GM23338 (cell line): Measurements from ENCODE around the gene ILK. TPM values are rescaled to one million over a fixed set of nuclear protein-coding genes. Genes with fewer than 3 reads are reported as not detected.

Experiments
- ATAC-seq: fragments of 200-7000 bp; cut with Tn5 transposase; 3 replicates; pipeline ENCODE4 v1.9.1; 2020
- DNase-seq: peaks from one replicate; pipeline ENCODE4 v3.0.0-alpha.2; 2015; ENCODE audit warnings: low spot score
- H2AFZ ChIP-seq: fragments of 200-600 bp; sonication (generic); 2 replicates; pipeline ENCODE4 v1.8.0; 2016; ENCODE audit warnings: antibody characterized with exemption, mild to moderate bottlenecking, moderate library complexity
- H3F3A ChIP-seq: fragments of 200-600 bp; sonication (generic); replicated peaks from 2 replicates; pipeline ENCODE4 v1.8.0; 2017; ENCODE audit warnings: antibody characterized with exemption, mixed run types, low read depth
- H3K27ac ChIP-seq: fragments of 200-600 bp; sonication (generic); 2 replicates; pipeline ENCODE4 v1.6.1; 2016; ENCODE audit warnings: low read depth
- H3K27me3 ChIP-seq: fragments of 200-600 bp; sonication (generic); 2 replicates; pipeline ENCODE4 v1.8.0; 2016; ENCODE audit warnings: mild to moderate bottlenecking, mixed run types, moderate library complexity; ENCODE audit not compliant: insufficient read depth
- H3K36me3 ChIP-seq: fragments of 200-600 bp; sonication (generic); 2 replicates; pipeline ENCODE4 v1.8.0; 2016; ENCODE audit warnings: mild to moderate bottlenecking; ENCODE audit not compliant: insufficient read depth
- H3K4me1 ChIP-seq: fragments of 200-600 bp; sonication (generic); 2 replicates; pipeline ENCODE4 v1.8.0; 2016; ENCODE audit warnings: mild to moderate bottlenecking, moderate library complexity; ENCODE audit not compliant: insufficient read depth
- H3K4me2 ChIP-seq: fragments of 200-600 bp; sonication (generic); 2 replicates; pipeline ENCODE4 v1.7.1; 2017; ENCODE audit warnings: mixed run types
- H3K4me3 ChIP-seq: fragments of 200-600 bp; sonication (generic); 2 replicates; pipeline ENCODE4 v1.6.1; 2016; ENCODE audit warnings: mixed run types
- H3K79me2 ChIP-seq: fragments of 200-600 bp; sonication (generic); replicated peaks from 2 replicates; pipeline ENCODE4 v1.8.0; 2017; ENCODE audit warnings: mild to moderate bottlenecking; ENCODE audit not compliant: insufficient read depth
- H3K9me2 ChIP-seq: fragments of 200-600 bp; sonication (generic); 2 replicates; pipeline ENCODE4 v1.8.0; 2017; ENCODE audit not compliant: insufficient read depth
- H4K20me1 ChIP-seq: fragments of 200-600 bp; sonication (generic); replicated peaks from 2 replicates; pipeline ENCODE4 v1.8.0; 2017; ENCODE audit warnings: mild to moderate bottlenecking; ENCODE audit not compliant: insufficient read depth
- H3K27ac Mint-ChIP-seq: 2 replicates; pipeline ENCODE4 v1.8.0; 2020; ENCODE audit warnings: inconsistent platforms, mild to moderate bottlenecking, moderate library complexity, mixed read lengths
- H3K27me3 Mint-ChIP-seq: 3 replicates; pipeline ENCODE4 v1.8.0; 2022; ENCODE audit warnings: low read depth, mild to moderate bottlenecking, moderate library complexity, mixed read lengths, inconsistent platforms; ENCODE audit not compliant: insufficient read depth, poor library complexity
- H3K36me3 Mint-ChIP-seq: 3 replicates; pipeline ENCODE4 v1.8.0; 2021; ENCODE audit warnings: low read depth, mild to moderate bottlenecking, inconsistent platforms, moderate library complexity, mixed read lengths
- H3K4me1 Mint-ChIP-seq: 3 replicates; pipeline ENCODE4 v1.8.0; 2020; ENCODE audit warnings: mild to moderate bottlenecking, inconsistent platforms, mixed read lengths
- H3K4me3 Mint-ChIP-seq: 3 replicates; pipeline ENCODE4 v1.8.0; 2021; ENCODE audit warnings: moderate library complexity, mild to moderate bottlenecking, inconsistent platforms, mixed read lengths
- H3K9me3 Mint-ChIP-seq: 3 replicates; pipeline ENCODE4 v1.8.0; 2020; ENCODE audit warnings: moderate library complexity, mild to moderate bottlenecking, inconsistent platforms, mixed read lengths
- CREB1 ChIP-seq: fragments of 250-450 bp; sonication (Bioruptor Pico); IDR thresholded peaks from 2 replicates; pipeline ENCODE4 v1.5.0; 2020; ENCODE audit warnings: low read depth, mild to moderate bottlenecking, moderate library complexity
- EZH2 ChIP-seq: fragments of 200-600 bp; sonication (generic); IDR thresholded peaks from one replicate; pipeline ENCODE4 v1.8.0; 2017; ENCODE audit warnings: antibody characterized with exemption, mild to moderate bottlenecking, low read depth; ENCODE audit not compliant: unreplicated experiment
- EZH2phosphoT487 ChIP-seq: fragments of 200-600 bp; sonication (generic); IDR thresholded peaks from one replicate; pipeline ENCODE4 v1.8.1; 2018; ENCODE audit warnings: antibody characterized with exemption; ENCODE audit not compliant: unreplicated experiment
- JUNB ChIP-seq: IDR thresholded peaks from one replicate; pipeline ENCODE4 v1.6.1; 2016; ENCODE audit warnings: antibody characterized with exemption; ENCODE audit not compliant: unreplicated experiment
- NANOG ChIP-seq: IDR thresholded peaks from 2 replicates; pipeline ENCODE4 v1.6.1; 2016; ENCODE audit warnings: antibody characterized with exemption, borderline replicate concordance
- POLR2AphosphoS5 ChIP-seq: IDR thresholded peaks from 2 replicates; pipeline ENCODE4 v1.6.1; 2016; ENCODE audit warnings: antibody characterized with exemption, low read depth
- STAT1 ChIP-seq: IDR thresholded peaks from one replicate; pipeline ENCODE4 v1.6.1; 2016; ENCODE audit warnings: antibody characterized with exemption; ENCODE audit not compliant: unreplicated experiment
- ZNF114 ChIP-seq: fragments of 250-450 bp; sonication (Bioruptor Pico); IDR thresholded peaks from 2 replicates; pipeline ENCODE4 v1.5.0; 2020; ENCODE audit warnings: mild to moderate bottlenecking, moderate library complexity
- ZNF331 ChIP-seq: fragments of 250-450 bp; sonication (Bioruptor Pico); IDR thresholded peaks from 2 replicates; pipeline ENCODE4 v1.5.0; 2020; ENCODE audit warnings: low read depth, mild to moderate bottlenecking, moderate library complexity
- polyA plus RNA-seq: library from polyadenylated mRNA; unstranded; fragments of >200 nt; fragmentation: Nextera tagmentation; extraction: Ambion mirVana; gene quantifications from 2 replicates; pipeline ENCODE4 v1.2.1, GENCODE V29; 2016
- total RNA-seq: library from RNA; depleted of rRNA; stranded (reverse); fragments of >200 nt; shearing (Covaris generic); gene quantifications from 2 replicates; pipeline ENCODE4 v1.2.3, GENCODE V29; 2014
- TF ChIP-seq, protein P1 (sequence below), 2 experiments: fragments of 200-600 bp in 1 of 2; sonication (generic) in 1 of 2; conservative IDR thresholded peaks; 2 replicates each; pipeline versions ENCODE4 v1.5.1 to v1.6.1; 2016 to 2017; ENCODE audit warnings: antibody characterized with exemption in 2 of 2, low read depth in 2 of 2, mild to moderate bottlenecking in 2 of 2, moderate library complexity in 1 of 2
- TF ChIP-seq, protein P2 (sequence below): IDR thresholded peaks from one replicate; pipeline ENCODE4 v1.6.1; 2018; ENCODE audit warnings: antibody characterized with exemption; ENCODE audit not compliant: unreplicated experiment
- TF ChIP-seq, protein P3 (sequence below): fragments of 250-450 bp; sonication (Bioruptor Pico); IDR thresholded peaks from 2 replicates; pipeline ENCODE4 v1.5.0; 2020; ENCODE audit warnings: mild to moderate bottlenecking, moderate library complexity
- TF ChIP-seq, protein P4 (sequence below): IDR thresholded peaks from 2 replicates; pipeline ENCODE4 v1.6.1; 2016; ENCODE audit warnings: antibody characterized with exemption

ILK gene
- total and polyA plus RNA-seq, 2 experiments from 2014 or later, result 62.6 to 91.0 TPM

DNA sequence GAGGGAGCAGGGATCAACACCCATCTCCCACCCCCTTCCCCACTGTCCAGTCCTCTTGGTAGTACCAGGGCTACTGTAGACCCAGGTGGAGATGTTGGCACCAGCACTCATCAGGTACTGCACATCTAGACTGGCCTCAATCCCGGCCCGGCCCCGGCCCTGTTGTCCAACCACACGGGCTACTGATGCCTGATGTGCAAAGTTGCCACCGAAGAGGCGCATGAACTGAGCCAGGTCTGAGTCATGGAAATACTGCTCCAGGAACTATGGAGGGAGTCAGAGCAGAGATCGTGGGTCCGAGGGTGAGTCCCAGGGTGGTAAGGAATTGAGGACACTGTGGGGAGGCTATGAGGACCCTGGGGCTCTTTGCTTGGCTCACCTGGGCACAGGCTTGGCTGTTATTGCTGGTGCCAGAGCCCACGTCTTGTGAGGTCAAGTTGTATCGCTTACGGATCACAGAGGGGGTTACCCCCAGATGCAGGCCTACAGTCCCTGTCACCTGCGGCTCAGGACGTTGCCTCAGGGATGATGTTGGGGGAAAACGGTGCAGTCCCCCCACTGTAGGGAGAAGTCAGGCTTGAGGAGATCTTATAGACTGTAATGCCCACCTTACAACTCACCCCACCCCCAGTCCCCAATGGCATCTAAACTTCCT is 13.1 kb downstream of the ILK start:
- Mint-ChIP-seq H3K4me1 (no peaks in the 10 kb centered on the region), H3K36me3 (0 out of 3 replicates have a peak, but pooled peaks cover 3% of the 10 kb centered on the region), H3K9me3 (no peaks in the 10 kb centered on the region), H3K27me3 (peaks cover 5% of the 10 kb centered on the region), H3K27ac (no peak overlapping the region), H3K4me3 (no peak overlapping the region)
- Histone ChIP-seq H3K79me2 (peaks cover 9% of the 10 kb centered on the region; the same call in 1 of the 2 replicates), H3K4me2 (no peak overlapping the region), H3K4me1 (peaks cover 17% of the 10 kb centered on the region), H3K4me3 (no peak overlapping the region), H3K36me3 (no peaks in the 10 kb centered on the region; the same call in 1 of the 2 replicates), H3K27ac (no peak overlapping the region), H2AFZ (no peak overlapping the region), H3K9me2 (no peaks in the 10 kb centered on the region), H4K20me1 (no peaks in the 10 kb centered on the region), H3F3A (no peaks in the 10 kb centered on the region; the same call in 1 of the 2 replicates), H3K27me3 (no peaks in the 10 kb centered on the region)
- TF ChIP-seq EZH2phosphoT487, result no peak
- TF ChIP-seq, protein P1, sequence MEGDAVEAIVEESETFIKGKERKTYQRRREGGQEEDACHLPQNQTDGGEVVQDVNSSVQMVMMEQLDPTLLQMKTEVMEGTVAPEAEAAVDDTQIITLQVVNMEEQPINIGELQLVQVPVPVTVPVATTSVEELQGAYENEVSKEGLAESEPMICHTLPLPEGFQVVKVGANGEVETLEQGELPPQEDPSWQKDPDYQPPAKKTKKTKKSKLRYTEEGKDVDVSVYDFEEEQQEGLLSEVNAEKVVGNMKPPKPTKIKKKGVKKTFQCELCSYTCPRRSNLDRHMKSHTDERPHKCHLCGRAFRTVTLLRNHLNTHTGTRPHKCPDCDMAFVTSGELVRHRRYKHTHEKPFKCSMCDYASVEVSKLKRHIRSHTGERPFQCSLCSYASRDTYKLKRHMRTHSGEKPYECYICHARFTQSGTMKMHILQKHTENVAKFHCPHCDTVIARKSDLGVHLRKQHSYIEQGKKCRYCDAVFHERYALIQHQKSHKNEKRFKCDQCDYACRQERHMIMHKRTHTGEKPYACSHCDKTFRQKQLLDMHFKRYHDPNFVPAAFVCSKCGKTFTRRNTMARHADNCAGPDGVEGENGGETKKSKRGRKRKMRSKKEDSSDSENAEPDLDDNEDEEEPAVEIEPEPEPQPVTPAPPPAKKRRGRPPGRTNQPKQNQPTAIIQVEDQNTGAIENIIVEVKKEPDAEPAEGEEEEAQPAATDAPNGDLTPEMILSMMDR (conservative IDR thresholded peaks at IDR 0.05; ENCODE audit: low read depth in 2 of 2), result no peak
- no peak for TF ChIP-seq POLR2AphosphoS5
- TF ChIP-seq, protein P2, sequence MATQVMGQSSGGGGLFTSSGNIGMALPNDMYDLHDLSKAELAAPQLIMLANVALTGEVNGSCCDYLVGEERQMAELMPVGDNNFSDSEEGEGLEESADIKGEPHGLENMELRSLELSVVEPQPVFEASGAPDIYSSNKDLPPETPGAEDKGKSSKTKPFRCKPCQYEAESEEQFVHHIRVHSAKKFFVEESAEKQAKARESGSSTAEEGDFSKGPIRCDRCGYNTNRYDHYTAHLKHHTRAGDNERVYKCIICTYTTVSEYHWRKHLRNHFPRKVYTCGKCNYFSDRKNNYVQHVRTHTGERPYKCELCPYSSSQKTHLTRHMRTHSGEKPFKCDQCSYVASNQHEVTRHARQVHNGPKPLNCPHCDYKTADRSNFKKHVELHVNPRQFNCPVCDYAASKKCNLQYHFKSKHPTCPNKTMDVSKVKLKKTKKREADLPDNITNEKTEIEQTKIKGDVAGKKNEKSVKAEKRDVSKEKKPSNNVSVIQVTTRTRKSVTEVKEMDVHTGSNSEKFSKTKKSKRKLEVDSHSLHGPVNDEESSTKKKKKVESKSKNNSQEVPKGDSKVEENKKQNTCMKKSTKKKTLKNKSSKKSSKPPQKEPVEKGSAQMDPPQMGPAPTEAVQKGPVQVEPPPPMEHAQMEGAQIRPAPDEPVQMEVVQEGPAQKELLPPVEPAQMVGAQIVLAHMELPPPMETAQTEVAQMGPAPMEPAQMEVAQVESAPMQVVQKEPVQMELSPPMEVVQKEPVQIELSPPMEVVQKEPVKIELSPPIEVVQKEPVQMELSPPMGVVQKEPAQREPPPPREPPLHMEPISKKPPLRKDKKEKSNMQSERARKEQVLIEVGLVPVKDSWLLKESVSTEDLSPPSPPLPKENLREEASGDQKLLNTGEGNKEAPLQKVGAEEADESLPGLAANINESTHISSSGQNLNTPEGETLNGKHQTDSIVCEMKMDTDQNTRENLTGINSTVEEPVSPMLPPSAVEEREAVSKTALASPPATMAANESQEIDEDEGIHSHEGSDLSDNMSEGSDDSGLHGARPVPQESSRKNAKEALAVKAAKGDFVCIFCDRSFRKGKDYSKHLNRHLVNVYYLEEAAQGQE, result no peak
- no peak for TF ChIP-seq ZNF114 (CRISPR knock-in tag)
- no peak for TF ChIP-seq JUNB
- TF ChIP-seq CREB1 (CRISPR knock-in tag), result no peak
- no peak for TF ChIP-seq EZH2
- no peak for TF ChIP-seq STAT1
- TF ChIP-seq, protein P3, sequence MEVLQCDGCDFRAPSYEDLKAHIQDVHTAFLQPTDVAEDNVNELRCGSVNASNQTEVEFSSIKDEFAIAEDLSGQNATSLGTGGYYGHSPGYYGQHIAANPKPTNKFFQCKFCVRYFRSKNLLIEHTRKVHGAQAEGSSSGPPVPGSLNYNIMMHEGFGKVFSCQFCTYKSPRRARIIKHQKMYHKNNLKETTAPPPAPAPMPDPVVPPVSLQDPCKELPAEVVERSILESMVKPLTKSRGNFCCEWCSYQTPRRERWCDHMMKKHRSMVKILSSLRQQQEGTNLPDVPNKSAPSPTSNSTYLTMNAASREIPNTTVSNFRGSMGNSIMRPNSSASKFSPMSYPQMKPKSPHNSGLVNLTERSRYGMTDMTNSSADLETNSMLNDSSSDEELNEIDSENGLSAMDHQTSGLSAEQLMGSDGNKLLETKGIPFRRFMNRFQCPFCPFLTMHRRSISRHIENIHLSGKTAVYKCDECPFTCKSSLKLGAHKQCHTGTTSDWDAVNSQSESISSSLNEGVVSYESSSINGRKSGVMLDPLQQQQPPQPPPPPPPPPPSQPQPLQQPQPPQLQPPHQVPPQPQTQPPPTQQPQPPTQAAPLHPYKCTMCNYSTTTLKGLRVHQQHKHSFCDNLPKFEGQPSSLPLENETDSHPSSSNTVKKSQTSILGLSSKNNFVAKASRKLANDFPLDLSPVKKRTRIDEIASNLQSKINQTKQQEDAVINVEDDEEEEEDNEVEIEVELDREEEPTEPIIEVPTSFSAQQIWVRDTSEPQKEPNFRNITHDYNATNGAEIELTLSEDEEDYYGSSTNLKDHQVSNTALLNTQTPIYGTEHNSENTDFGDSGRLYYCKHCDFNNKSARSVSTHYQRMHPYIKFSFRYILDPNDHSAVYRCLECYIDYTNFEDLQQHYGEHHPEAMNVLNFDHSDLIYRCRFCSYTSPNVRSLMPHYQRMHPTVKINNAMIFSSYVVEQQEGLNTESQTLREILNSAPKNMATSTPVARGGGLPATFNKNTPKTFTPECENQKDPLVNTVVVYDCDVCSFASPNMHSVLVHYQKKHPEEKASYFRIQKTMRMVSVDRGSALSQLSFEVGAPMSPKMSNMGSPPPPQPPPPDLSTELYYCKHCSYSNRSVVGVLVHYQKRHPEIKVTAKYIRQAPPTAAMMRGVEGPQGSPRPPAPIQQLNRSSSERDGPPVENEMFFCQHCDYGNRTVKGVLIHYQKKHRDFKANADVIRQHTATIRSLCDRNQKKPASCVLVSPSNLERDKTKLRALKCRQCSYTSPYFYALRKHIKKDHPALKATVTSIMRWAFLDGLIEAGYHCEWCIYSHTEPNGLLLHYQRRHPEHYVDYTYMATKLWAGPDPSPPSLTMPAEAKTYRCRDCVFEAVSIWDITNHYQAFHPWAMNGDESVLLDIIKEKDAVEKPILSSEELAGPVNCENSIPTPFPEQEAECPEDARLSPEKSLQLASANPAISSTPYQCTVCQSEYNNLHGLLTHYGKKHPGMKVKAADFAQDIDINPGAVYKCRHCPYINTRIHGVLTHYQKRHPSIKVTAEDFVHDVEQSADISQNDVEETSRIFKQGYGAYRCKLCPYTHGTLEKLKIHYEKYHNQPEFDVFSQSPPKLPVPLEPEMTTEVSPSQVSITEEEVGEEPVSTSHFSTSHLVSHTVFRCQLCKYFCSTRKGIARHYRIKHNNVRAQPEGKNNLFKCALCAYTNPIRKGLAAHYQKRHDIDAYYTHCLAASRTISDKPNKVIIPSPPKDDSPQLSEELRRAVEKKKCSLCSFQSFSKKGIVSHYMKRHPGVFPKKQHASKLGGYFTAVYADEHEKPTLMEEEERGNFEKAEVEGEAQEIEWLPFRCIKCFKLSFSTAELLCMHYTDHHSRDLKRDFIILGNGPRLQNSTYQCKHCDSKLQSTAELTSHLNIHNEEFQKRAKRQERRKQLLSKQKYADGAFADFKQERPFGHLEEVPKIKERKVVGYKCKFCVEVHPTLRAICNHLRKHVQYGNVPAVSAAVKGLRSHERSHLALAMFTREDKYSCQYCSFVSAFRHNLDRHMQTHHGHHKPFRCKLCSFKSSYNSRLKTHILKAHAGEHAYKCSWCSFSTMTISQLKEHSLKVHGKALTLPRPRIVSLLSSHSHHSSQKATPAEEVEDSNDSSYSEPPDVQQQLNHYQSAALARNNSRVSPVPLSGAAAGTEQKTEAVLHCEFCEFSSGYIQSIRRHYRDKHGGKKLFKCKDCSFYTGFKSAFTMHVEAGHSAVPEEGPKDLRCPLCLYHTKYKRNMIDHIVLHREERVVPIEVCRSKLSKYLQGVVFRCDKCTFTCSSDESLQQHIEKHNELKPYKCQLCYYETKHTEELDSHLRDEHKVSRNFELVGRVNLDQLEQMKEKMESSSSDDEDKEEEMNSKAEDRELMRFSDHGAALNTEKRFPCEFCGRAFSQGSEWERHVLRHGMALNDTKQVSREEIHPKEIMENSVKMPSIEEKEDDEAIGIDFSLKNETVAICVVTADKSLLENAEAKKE (CRISPR knock-in tag), result no peak
- TF ChIP-seq, protein P4, sequence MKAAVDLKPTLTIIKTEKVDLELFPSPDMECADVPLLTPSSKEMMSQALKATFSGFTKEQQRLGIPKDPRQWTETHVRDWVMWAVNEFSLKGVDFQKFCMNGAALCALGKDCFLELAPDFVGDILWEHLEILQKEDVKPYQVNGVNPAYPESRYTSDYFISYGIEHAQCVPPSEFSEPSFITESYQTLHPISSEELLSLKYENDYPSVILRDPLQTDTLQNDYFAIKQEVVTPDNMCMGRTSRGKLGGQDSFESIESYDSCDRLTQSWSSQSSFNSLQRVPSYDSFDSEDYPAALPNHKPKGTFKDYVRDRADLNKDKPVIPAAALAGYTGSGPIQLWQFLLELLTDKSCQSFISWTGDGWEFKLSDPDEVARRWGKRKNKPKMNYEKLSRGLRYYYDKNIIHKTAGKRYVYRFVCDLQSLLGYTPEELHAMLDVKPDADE, result no peak
- no peak for TF ChIP-seq NANOG
- no peak for TF ChIP-seq ZNF331 (CRISPR knock-in tag)
- DNase-seq (no peak), ATAC-seq (no peak)
